IMR-90 (cell line): ENCODE results near the gene TMUB1. TPM values are rescaled to one million over a fixed set of nuclear protein-coding genes. Genes with fewer than 3 reads are reported as not detected.

ENCODE experiments used
- ATAC-seq: fragments of 200-7000 bp; cut with Tn5 transposase; 2 replicates; pipeline ENCODE4 v1.9.1; 2020; ENCODE audit warnings: low read depth, mild to moderate bottlenecking, moderate library complexity
- BruUV-seq: library from RNA; stranded (reverse); fragments of 400-500 nt; replicated peaks from 2 replicates; lab custom pipeline; 2021; lab: Mats Ljungman, UMichigan
- CTCF ChIA-PET: fragments of 300-600 bp; formaldehyde crosslinking; extraction: SDS; loops from one replicate; lab custom pipeline; 2021; ENCODE audit warnings: antibody characterized with exemption; lab: Yijun Ruan, JAX
- POLR2A ChIA-PET: fragments of 300-600 bp; sonication (Branson Sonifier 250); formaldehyde crosslinking; loops from one replicate; lab custom pipeline; 2022; ENCODE audit warnings: antibody characterized with exemption; ENCODE audit not compliant: unreplicated experiment; lab: Charles Lee
- DNase-seq: peaks from one replicate; pipeline ENCODE4 v3.0.0; 2013
- H2AFZ ChIP-seq: replicated peaks from 2 replicates; pipeline ENCODE3; 2013; ENCODE audit warnings: low read length, mild to moderate bottlenecking; ENCODE audit not compliant: poor library complexity
- H2AK5ac ChIP-seq: 2 replicates; pipeline ENCODE4 v1.6.1; 2013; ENCODE audit warnings: low read depth, low read length, inconsistent platforms
- H2AK9ac ChIP-seq: replicated peaks from 2 replicates; pipeline ENCODE3; 2013; ENCODE audit warnings: mild to moderate bottlenecking, low read depth, low read length, moderate library complexity; ENCODE audit not compliant: poor library complexity
- H2BK120ac ChIP-seq: 2 replicates; pipeline ENCODE4 v1.6.1; 2013; ENCODE audit warnings: low read depth, low read length, inconsistent platforms
- H2BK15ac ChIP-seq: 3 replicates; pipeline ENCODE4 v1.6.1; 2013; ENCODE audit warnings: low read depth, low read length, inconsistent platforms
- H2BK20ac ChIP-seq: 2 replicates; pipeline ENCODE4 v1.6.1; 2013; ENCODE audit warnings: low read depth, mild to moderate bottlenecking, inconsistent platforms, low read length, moderate library complexity
- H2BK5ac ChIP-seq: 2 replicates; pipeline ENCODE4 v1.6.1; 2013; ENCODE audit warnings: mild to moderate bottlenecking, low read depth, low read length, inconsistent platforms; ENCODE audit not compliant: poor library complexity, severe bottlenecking
- H3K14ac ChIP-seq: replicated peaks from 2 replicates; pipeline ENCODE4 v1.6.1; 2013; ENCODE audit warnings: low read depth, low read length, inconsistent platforms
- H3K18ac ChIP-seq: 2 replicates; pipeline ENCODE4 v1.6.1; 2013; ENCODE audit warnings: low read depth, low read length, control low read depth
- H3K23ac ChIP-seq: 2 replicates; pipeline ENCODE4 v1.6.1; 2013; ENCODE audit warnings: low read depth, low read length, inconsistent platforms
- H3K27ac ChIP-seq: 2 replicates; pipeline ENCODE4 v1.5.1; 2013; ENCODE audit warnings: mild to moderate bottlenecking, control low read depth, low read length; ENCODE audit not compliant: insufficient read depth
- H3K27me3 ChIP-seq: 2 replicates; pipeline ENCODE4 v1.6.1; 2013; ENCODE audit warnings: low read length; ENCODE audit not compliant: control insufficient read depth, insufficient read depth
- H3K36me3 ChIP-seq: 2 replicates; pipeline ENCODE4 v1.6.1; 2013; ENCODE audit warnings: low read length, mixed read lengths; ENCODE audit not compliant: control insufficient read depth, insufficient read depth
- H3K4ac ChIP-seq: 2 replicates; pipeline ENCODE4 v1.6.1; 2013; ENCODE audit warnings: low read depth, low read length, inconsistent platforms
- H3K4me1 ChIP-seq: 2 replicates; pipeline ENCODE4 v1.6.1; 2013; ENCODE audit warnings: low read length, mixed read lengths; ENCODE audit not compliant: control insufficient read depth, insufficient read depth
- H3K4me2 ChIP-seq: 2 replicates; pipeline ENCODE4 v1.6.1; 2013; ENCODE audit warnings: low read depth, mild to moderate bottlenecking, control low read depth, low read length, moderate library complexity
- H3K4me3 ChIP-seq: 2 replicates; pipeline ENCODE4 v1.5.1; 2013; ENCODE audit warnings: low read depth, mild to moderate bottlenecking, control low read depth, low read length, moderate library complexity; ENCODE audit not compliant: insufficient read depth
- H3K56ac ChIP-seq: 2 replicates; pipeline ENCODE4 v1.6.1; 2013; ENCODE audit warnings: low read length, inconsistent platforms; ENCODE audit not compliant: insufficient read depth; ENCODE audit errors: extremely low read depth
- H3K79me1 ChIP-seq, 2 experiments: 2 replicates each; pipeline ENCODE4 v1.6.1; 2013; ENCODE audit warnings: low read length in 2 of 2, inconsistent platforms in 1 of 2, low read depth in 1 of 2
- H3K9ac ChIP-seq: 2 replicates; pipeline ENCODE4 v1.6.1; 2013; ENCODE audit warnings: low read depth, low read length, control low read depth
- H3K9me1 ChIP-seq: 2 replicates; pipeline ENCODE4 v1.6.1; 2013; ENCODE audit warnings: low read length, inconsistent platforms; ENCODE audit not compliant: insufficient read depth
- H3K9me3 ChIP-seq: 2 replicates; pipeline ENCODE4 v1.6.1; 2013; ENCODE audit warnings: low read length; ENCODE audit not compliant: control insufficient read depth, insufficient read depth
- H4K20me1 ChIP-seq: 2 replicates; pipeline ENCODE4 v1.6.1; 2013; ENCODE audit warnings: low read length, inconsistent platforms; ENCODE audit not compliant: insufficient read depth
- H4K5ac ChIP-seq: 2 replicates; pipeline ENCODE4 v1.6.1; 2013; ENCODE audit warnings: mild to moderate bottlenecking, low read depth, low read length, control low read depth
- H4K8ac ChIP-seq, 2 experiments: 2 replicates each; pipeline ENCODE4 v1.6.1; 2013; ENCODE audit warnings: low read depth in 2 of 2, low read length in 2 of 2, control low read depth in 1 of 2, inconsistent platforms in 1 of 2
- H4K91ac ChIP-seq: 2 replicates; pipeline ENCODE4 v1.6.1; 2013; ENCODE audit warnings: low read depth, low read length, inconsistent platforms; ENCODE audit not compliant: insufficient read depth
- BHLHE40 ChIP-seq: fragments of 150-350 bp; IDR thresholded peaks from 2 replicates; pipeline ENCODE4 v1.6.1; 2016; ENCODE audit warnings: mild to moderate bottlenecking, low read depth, low read length
- CEBPB ChIP-seq: IDR thresholded peaks from 2 replicates; pipeline ENCODE4 v1.6.1; 2012; ENCODE audit warnings: low read depth, low read length, improper control_type of control experiment
- CTCF ChIP-seq: conservative IDR thresholded peaks from 2 replicates; pipeline ENCODE4 v1.5.1; 2012; ENCODE audit warnings: mild to moderate bottlenecking, low read depth, low read length, improper control_type of control experiment
- MXI1 ChIP-seq: IDR thresholded peaks from 2 replicates; pipeline ENCODE4 v1.6.1; 2012; ENCODE audit warnings: low read depth, mild to moderate bottlenecking, low read length, moderate library complexity, borderline replicate concordance
- NFE2L2 ChIP-seq: fragments of 150-350 bp; IDR thresholded peaks from 2 replicates; pipeline ENCODE4 v1.6.1; 2016; ENCODE audit warnings: low read depth, mild to moderate bottlenecking, low read length
- POLR2A ChIP-seq: IDR thresholded peaks from 2 replicates; pipeline ENCODE4 v1.6.1; 2012; ENCODE audit warnings: mild to moderate bottlenecking, low read depth, low read length
- RAD21 ChIP-seq: IDR thresholded peaks from 2 replicates; pipeline ENCODE4 v1.6.1; 2012; ENCODE audit warnings: low read length, improper control_type of control experiment
- RCOR1 ChIP-seq: IDR thresholded peaks from 2 replicates; pipeline ENCODE4 v1.6.1; 2012; ENCODE audit warnings: mild to moderate bottlenecking, low read length, improper control_type of control experiment; ENCODE audit not compliant: insufficient replicate concordance
- RFX5 ChIP-seq: IDR thresholded peaks from 2 replicates; pipeline ENCODE4 v1.8.0; 2012; ENCODE audit warnings: low read depth, mild to moderate bottlenecking, low read length, moderate library complexity
- SMC3 ChIP-seq: fragments of 150-350 bp; IDR thresholded peaks from 2 replicates; pipeline ENCODE4 v1.6.1; 2016; ENCODE audit warnings: low read depth, mild to moderate bottlenecking, antibody characterized with exemption, low read length, moderate library complexity
- USF2 ChIP-seq: fragments of 150-350 bp; IDR thresholded peaks from 2 replicates; pipeline ENCODE4 v1.6.1; 2017; ENCODE audit warnings: mild to moderate bottlenecking, antibody characterized with exemption, low read length, low read depth
- WGBS, 2 experiments: methylation state at CpG; one replicate each; pipeline versions ENCODE4 v1.1.5 to v1.1.7; 2013; ENCODE audit warnings: missing lambda C conversion rate in 2 of 2; ENCODE audit not compliant: insufficient read length in 1 of 2; ENCODE audit errors: extremely low coverage in 2 of 2; 5-methylcytosine and 5-hydroxymethylcytosine counted together
- dilution Hi-C: fragments of 300-500 bp; cut with HindIII; formaldehyde crosslinking; loops from one replicate; pipeline ENCODE4 v1.14.3; 2018; ENCODE audit warnings: low sequenced_read_pairs; ENCODE audit not compliant: unreplicated experiment
- in situ Hi-C: fragments of 300-500 bp; cut with MboI; formaldehyde crosslinking; loops from 3 replicates; pipeline ENCODE4 v1.14.3; 2019; ENCODE audit warnings: low sequenced_read_pairs, inconsistent platforms, mixed read lengths
- intact Hi-C: fragments of 100-400 bp; cut with micrococcal nuclease; formaldehyde crosslinking; loops from 2 replicates; pipeline ENCODE4 v1.10.0; 2022
- polyA plus RNA-seq, 3 experiments: library from polyadenylated mRNA; depleted of rRNA; stranded (reverse); fragments of >200 nt; gene quantifications; 2 replicates each; pipeline ENCODE4 v1.2.3, GENCODE V29; 2012; ENCODE audit warnings: low replicate concordance in 1 of 3
- total RNA-seq: library from RNA; depleted of rRNA; stranded (reverse); fragments of >200 nt; gene quantifications from 2 replicates; pipeline ENCODE4 v1.2.3, GENCODE V29; 2012
- TF ChIP-seq, protein P1 (sequence below): fragments of 150-350 bp; IDR thresholded peaks from 2 replicates; pipeline ENCODE4 v1.6.1; 2016; ENCODE audit warnings: low read depth, mild to moderate bottlenecking, low read length, moderate library complexity, borderline replicate concordance

Gene TMUB1
- total and polyA plus RNA-seq, 2 of the 4 experiments (the other 2 are of a cell fraction) = 6.8 to 29.8 TPM

DNA sequence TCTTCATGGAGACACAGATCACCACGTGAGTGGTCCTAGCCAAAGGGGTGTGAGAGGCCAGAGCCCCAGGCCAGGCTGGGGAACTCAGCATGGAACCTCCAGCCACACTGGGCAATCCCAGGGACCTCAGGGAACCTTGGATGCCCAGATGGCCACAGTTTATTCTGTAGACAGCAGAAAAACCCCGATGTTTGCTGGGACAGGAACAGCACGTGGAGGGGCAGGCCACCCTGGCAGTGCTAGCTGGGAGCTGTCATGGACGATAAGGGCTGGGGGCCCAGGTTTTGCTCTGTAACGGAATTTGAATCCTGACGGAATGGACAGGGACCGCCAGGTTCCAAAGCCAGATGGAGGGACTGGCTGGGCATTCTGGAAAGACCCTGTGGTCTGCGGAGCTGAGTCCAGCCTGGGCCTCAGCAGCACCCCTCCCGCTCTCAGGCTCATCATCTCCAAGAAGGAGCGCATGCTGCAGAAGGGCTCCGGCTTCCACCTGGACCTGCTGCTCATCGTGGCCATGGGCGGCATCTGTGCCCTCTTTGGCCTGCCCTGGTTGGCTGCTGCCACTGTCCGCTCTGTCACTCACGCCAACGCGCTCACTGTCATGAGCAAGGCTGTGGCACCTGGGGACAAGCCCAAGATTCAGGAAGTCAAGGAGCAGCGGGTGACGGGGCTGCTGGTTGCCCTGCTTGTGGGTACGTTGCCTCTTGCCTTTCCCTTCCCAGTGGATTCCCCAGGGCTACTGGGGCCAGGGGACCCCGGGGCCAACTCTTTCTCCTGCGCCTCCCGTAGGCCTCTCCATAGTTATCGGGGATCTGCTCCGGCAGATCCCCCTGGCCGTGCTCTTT is 8.3 kb downstream of the TMUB1 start (continued):
- no peak for TF ChIP-seq MXI1

- WGBS, 2 experiments = 100% methylated on average over 4 of the region's 17 CpGs; no CpG with 5 or more reads in 1 of the 2 experiments
- H2AK9ac ChIP-seq = no peak overlapping the region
- H2AFZ ChIP-seq = no peak overlapping the region
- H3K9ac ChIP-seq = no peak overlapping the region
- no TSS peak for BruUV-seq
- H2BK15ac ChIP-seq = no peak overlapping the region
- no peak overlapping the region for H2AK5ac ChIP-seq
- no peak overlapping the region for H3K4me3 ChIP-seq
- intact Hi-C loops = no loop called here
- no peak overlapping the region for H3K14ac ChIP-seq
- peaks cover 11 to 45% of the 10 kb centered on the region in 2 experiments; a peak in 3 of 4 replicates for H3K79me1 ChIP-seq
- dilution Hi-C loops = no loop called here
- no peak overlapping the region for H3K4ac ChIP-seq
- POLR2A ChIA-PET = no interaction called here
- no peaks in the 10 kb centered on the region for H3K9me3 ChIP-seq
- peaks cover 18% of the 10 kb centered on the region for H4K20me1 ChIP-seq
- H3K27ac ChIP-seq = no peak overlapping the region
- no peak overlapping the region for H3K4me2 ChIP-seq
- in situ Hi-C loops = no loop called here
- H3K9me1 ChIP-seq = no peaks in the 10 kb centered on the region
- H3K56ac ChIP-seq = no peak overlapping the region
- peaks cover 2% of the 10 kb centered on the region; the same call in 1 of the 2 replicates for H3K4me1 ChIP-seq
- CTCF ChIA-PET = no interaction called here
- H2BK5ac ChIP-seq = no peak overlapping the region
- no peak overlapping the region for H2BK120ac ChIP-seq
- H4K8ac ChIP-seq = no peak overlapping the region
- H2BK20ac ChIP-seq = no peak overlapping the region
- no peak overlapping the region for H4K5ac ChIP-seq
- no peak for DNase-seq
- no peak overlapping the region for H3K23ac ChIP-seq
- no peak for ATAC-seq
- peaks cover 82% of the 10 kb centered on the region for H3K36me3 ChIP-seq
- H3K18ac ChIP-seq = no peak overlapping the region
- H4K91ac ChIP-seq = no peak overlapping the region
- no peaks in the 10 kb centered on the region for H3K27me3 ChIP-seq
- no peak for TF ChIP-seq RAD21
- TF ChIP-seq POLR2A = no peak
- TF ChIP-seq, protein P1, sequence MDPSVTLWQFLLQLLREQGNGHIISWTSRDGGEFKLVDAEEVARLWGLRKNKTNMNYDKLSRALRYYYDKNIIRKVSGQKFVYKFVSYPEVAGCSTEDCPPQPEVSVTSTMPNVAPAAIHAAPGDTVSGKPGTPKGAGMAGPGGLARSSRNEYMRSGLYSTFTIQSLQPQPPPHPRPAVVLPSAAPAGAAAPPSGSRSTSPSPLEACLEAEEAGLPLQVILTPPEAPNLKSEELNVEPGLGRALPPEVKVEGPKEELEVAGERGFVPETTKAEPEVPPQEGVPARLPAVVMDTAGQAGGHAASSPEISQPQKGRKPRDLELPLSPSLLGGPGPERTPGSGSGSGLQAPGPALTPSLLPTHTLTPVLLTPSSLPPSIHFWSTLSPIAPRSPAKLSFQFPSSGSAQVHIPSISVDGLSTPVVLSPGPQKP = no peak
- no peak for TF ChIP-seq MXI1
- TF ChIP-seq USF2 = no peak
- no peak for TF ChIP-seq RCOR1
- no peak for TF ChIP-seq CEBPB
- no peak for TF ChIP-seq RFX5
- no peak for TF ChIP-seq SMC3
- TF ChIP-seq CTCF = no peak
- TF ChIP-seq NFE2L2 = no peak
- no peak for TF ChIP-seq BHLHE40
Measured at GRCh38 chr7:151073990-151074389, 9.3 kb downstream of the TMUB1 start.
